Measurements from ENCODE around the gene CARD19. TPM values are rescaled to one million over a fixed set of nuclear protein-coding genes. Genes with fewer than 3 reads are reported as not detected.
"Not testable (repeated sequence)": the region's sequence is repeated elsewhere in the genome, so short reads cannot be mapped to it uniquely, and the experiment has no call there.

Gene CARD19
- total and polyA plus RNA-seq, 2 donors (not counting 1 experiment from before 2014, with no cell fraction given), result 31.9 to 63.4 TPM

DNA sequence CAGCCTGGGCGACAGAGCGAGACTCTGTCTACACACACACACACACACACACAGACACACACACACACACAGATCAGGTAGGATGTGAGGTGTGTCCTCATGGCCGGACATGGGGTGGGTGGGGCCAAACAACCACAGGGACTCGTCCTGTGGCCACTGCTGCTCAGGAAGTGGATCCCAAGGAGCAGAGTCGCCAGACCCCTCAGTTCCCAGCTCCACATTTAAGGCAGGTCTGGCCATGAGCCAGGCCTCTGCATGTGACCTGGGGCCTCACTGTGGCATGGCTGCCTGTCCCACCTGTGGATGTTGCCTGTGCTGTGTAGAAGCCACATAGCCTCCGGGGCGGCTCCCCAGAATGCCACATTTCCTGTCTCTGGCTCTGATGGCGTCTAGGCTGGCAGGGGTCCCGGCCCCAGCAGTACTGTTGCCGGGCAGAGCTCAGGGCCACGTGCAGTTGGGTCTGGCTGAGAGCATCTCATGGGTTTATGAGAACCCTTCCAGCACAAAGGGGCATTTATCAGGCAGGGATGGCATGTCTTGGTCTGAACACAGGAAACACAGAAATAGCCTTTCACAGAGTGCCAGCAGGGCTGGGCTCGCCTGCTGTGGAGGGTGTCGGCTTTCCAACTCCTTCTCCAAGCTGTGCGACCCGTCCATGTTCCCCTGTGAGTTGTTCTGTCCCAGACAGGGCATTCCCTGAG, 48.0 kb downstream of the CARD19 start:
- no peak overlapping the region for H3K4me3 Mint-ChIP-seq
- Histone ChIP-seq H3K9me3 (ENCODE audit: control extremely low read depth in 1 of 3, control insufficient read depth in 2 of 3, insufficient read depth in 1 of 3, low read length in 2 of 3) (peaks cover 0 to 4% (median 0%) of the 10 kb centered on the region in 3 donors), H3K9ac (ENCODE audit: low read length) (peak overlapping the region; percentile 15), H3K4me1 (ENCODE audit: control insufficient read depth in 2 of 2, insufficient read depth in 2 of 2, low read length in 2 of 2) (peaks cover 9 to 26% of the 10 kb centered on the region in 2 donors), H3K4me2 (replicated peaks; ENCODE audit: low read depth, low read length, poor library complexity, severe bottlenecking) (peak overlapping the region; percentile 49), H2AFZ (ENCODE audit: insufficient read depth, low read depth, low read length, poor library complexity, severe bottlenecking) (peak overlapping the region; percentile 57), H3K79me2 (ENCODE audit: control insufficient read depth, insufficient read depth, low read length) (no peaks in the 10 kb centered on the region), H3K4me3 (ENCODE audit: control extremely low read depth in 1 of 5, extremely low read depth in 1 of 5, insufficient read depth in 1 of 5, low read depth in 2 of 5, low read length in 4 of 5) (no peak overlapping the region), H3K27me3 (replicated peaks in 1 of 4; ENCODE audit: control extremely low read depth in 1 of 4, control insufficient read depth in 3 of 4, insufficient read depth in 4 of 4, low read length in 3 of 4) (peaks cover 0 to 10% (median 0%) of the 10 kb centered on the region in 4 experiments), H4K20me1 (ENCODE audit: control insufficient read depth, insufficient read depth, low read length, poor library complexity, severe bottlenecking) (no peaks in the 10 kb centered on the region), H3K36me3 (replicated peaks in 1 of 2; ENCODE audit: control extremely low read depth in 1 of 2, control insufficient read depth in 1 of 2, extremely low read depth in 1 of 2, insufficient read depth in 2 of 2, low read length in 1 of 2) (no peaks in the 10 kb centered on the region), H3K27ac (ENCODE audit: low read length in 2 of 2) (no peak overlapping the region)
- DNase-seq (peak; percentile 56), ATAC-seq (ENCODE audit: low read depth) (peak; percentile 47)
- 8% methylated on average over 13 of the region's 15 CpGs for WGBS (ENCODE audit: insufficient coverage)
- no peaks in the 10 kb centered on the region for H3K27me3 Mint-ChIP-seq
- H3K27ac Mint-ChIP-seq, result peak overlapping the region; percentile 57
- peaks cover 21% of the 10 kb centered on the region for H3K4me1 Mint-ChIP-seq
- intact Hi-C loops (cut with micrococcal nuclease), result no loop called here
- POLR2A ChIA-PET, result no interaction called here
- CTCF ChIA-PET, result interaction anchor here (1.8 kb wide), 1 partner anchor 10 kb away, joined by 10 read pairs; no protein-coding TSS in a partner anchor
- H3K9me3 Mint-ChIP-seq (ENCODE audit: insufficient read depth), result peaks cover 2% of the 10 kb centered on the region
- TF ChIP-seq EZH2 (IDR thresholded peaks at IDR 0.05; ENCODE audit: borderline replicate concordance, insufficient read depth, low read depth, low read length, poor library complexity, severe bottlenecking), result no peak
- no peak for TF ChIP-seq CTCF (IDR thresholded peaks at IDR 0.05)

- H3K27me3 Mint-ChIP-seq; H3K9me3 ChIP-seq (ENCODE audit: control extremely low read depth in 1 of 3, control insufficient read depth in 2 of 3, insufficient read depth in 1 of 3, low read length in 2 of 3); H3K79me2 ChIP-seq (ENCODE audit: control insufficient read depth, insufficient read depth, low read length); CTCF ChIA-PET; H3K36me3 ChIP-seq (replicated peaks in 1 of 2; ENCODE audit: control extremely low read depth in 1 of 2, control insufficient read depth in 1 of 2, extremely low read depth in 1 of 2, insufficient read depth in 2 of 2, low read length in 1 of 2); H3K4me2 ChIP-seq (replicated peaks; ENCODE audit: low read depth, low read length, poor library complexity, severe bottlenecking); intact Hi-C loops (cut with micrococcal nuclease); H3K4me3 Mint-ChIP-seq; H3K27me3 ChIP-seq (replicated peaks in 1 of 4; ENCODE audit: control extremely low read depth in 1 of 4, control insufficient read depth in 3 of 4, insufficient read depth in 4 of 4, low read length in 3 of 4); H3K27ac ChIP-seq (ENCODE audit: low read length in 2 of 2); POLR2A ChIA-PET; H2AFZ ChIP-seq (ENCODE audit: insufficient read depth, low read depth, low read length, poor library complexity, severe bottlenecking); H4K20me1 ChIP-seq (ENCODE audit: control insufficient read depth, insufficient read depth, low read length, poor library complexity, severe bottlenecking); ATAC-seq (ENCODE audit: low read depth); H3K4me3 ChIP-seq (ENCODE audit: control extremely low read depth in 1 of 5, extremely low read depth in 1 of 5, insufficient read depth in 1 of 5, low read depth in 2 of 5, low read length in 4 of 5); H3K27ac Mint-ChIP-seq; H3K9me3 Mint-ChIP-seq (ENCODE audit: insufficient read depth); H3K9ac ChIP-seq (ENCODE audit: low read length): not testable (repeated sequence)
- DNase-seq, result peak; percentile 28
- H3K4me1 ChIP-seq (ENCODE audit: control insufficient read depth in 2 of 2, insufficient read depth in 2 of 2, low read length in 2 of 2), result peaks cover 9 to 17% of the 10 kb centered on the region in 2 donors
- peaks cover 18% of the 10 kb centered on the region for H3K4me1 Mint-ChIP-seq
- 100% methylated on average over 1 of the region's 6 CpGs for WGBS (ENCODE audit: insufficient coverage)
These were observed 50.7 kb downstream of the CARD19 start for GRCh38 chr9:93146696-93147095.
